ENCODE data around the gene ARID5B. TPM values are rescaled to one million over a fixed set of nuclear protein-coding genes. Genes with fewer than 3 reads are reported as not detected.
"Not testable (repeated sequence)": the region's sequence is repeated elsewhere in the genome, so short reads cannot be mapped to it uniquely, and the experiment has no call there.

The ARID5B gene
- total RNA-seq, 1 experiment from 2014 or later: 16.9 TPM

DNA sequence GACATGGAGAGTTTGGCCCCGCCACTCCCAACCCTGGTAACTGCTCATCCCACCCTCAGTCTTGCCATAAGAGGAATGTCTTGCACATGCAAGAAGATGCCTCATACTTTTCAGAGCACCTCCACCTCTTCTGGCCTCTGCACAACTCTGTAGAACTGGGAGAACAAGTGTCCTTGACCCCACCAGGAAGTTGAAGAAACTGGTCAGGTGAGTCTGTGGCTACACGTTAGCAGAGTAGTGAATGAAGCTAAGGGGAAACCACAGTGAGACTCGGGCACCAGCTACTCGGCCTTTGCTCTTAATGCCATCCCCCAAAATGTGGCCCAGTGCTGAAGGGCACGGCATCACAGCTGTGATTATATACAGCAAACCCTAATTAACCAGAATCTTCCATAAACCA, 110.1 kb downstream of the ARID5B start:
- peak; percentile 64 for DNase-seq (ENCODE audit: low spot score)

DNA sequence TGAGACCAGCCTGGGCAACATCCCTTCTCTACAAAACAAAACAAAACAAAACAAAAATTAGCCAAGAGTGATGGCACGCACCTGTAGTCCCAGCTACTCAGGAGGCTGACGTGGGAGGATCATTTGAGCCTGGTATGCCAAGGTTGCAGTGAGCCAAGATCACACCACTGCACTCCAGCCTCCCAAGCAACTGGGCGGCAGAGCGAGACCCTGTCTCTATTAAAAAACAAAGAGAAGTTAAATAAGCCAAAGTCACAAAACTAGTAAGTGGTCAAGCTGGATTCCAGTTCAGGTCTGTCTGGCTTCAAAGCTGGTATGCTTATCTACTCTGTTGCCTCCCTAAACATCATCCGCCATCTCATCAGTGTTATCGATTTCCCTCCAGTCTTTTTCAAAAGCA, 110.8 kb downstream of the ARID5B start:
- no peak for DNase-seq (ENCODE audit: low spot score)

DNA sequence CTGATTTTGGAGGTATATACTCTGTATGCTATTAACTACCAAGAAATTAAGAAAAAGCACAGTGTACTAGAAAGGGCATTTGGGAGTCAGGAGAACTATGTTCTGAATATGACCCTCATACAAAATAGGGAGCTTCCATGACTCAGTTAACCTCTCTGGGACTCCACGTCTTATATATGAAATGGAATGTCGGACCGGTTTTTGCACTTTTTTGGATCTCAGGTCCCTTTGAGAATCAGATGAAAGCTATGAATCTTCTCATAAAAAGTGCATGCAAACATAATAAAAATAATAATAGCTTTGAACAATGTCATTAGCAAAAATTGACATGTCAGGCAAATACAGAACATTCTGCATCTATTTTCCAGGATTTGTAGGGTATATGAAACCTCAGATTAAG, 113.0 kb downstream of the ARID5B start:
- no peak for DNase-seq (ENCODE audit: low spot score)

DNA sequence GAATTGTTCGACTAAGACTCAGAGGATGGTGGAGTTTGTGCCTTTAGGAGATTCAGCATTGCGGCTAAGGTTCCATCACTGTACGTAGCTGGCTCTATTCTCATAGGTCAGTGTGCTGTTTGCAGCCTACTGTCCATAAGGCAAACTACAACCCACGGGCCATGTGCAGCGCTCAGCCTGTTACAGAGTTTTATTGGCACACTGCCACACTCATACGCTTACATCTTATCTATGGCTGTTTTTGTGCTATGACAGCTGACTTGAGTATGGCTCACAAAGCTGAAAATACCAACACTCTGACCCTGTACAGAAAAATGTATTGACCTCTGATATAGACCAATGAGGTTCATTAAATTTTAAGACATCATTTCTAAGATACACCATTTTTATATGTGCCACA, 114.5 kb downstream of the ARID5B start:
- DNase-seq (ENCODE audit: low spot score): no peak

DNA sequence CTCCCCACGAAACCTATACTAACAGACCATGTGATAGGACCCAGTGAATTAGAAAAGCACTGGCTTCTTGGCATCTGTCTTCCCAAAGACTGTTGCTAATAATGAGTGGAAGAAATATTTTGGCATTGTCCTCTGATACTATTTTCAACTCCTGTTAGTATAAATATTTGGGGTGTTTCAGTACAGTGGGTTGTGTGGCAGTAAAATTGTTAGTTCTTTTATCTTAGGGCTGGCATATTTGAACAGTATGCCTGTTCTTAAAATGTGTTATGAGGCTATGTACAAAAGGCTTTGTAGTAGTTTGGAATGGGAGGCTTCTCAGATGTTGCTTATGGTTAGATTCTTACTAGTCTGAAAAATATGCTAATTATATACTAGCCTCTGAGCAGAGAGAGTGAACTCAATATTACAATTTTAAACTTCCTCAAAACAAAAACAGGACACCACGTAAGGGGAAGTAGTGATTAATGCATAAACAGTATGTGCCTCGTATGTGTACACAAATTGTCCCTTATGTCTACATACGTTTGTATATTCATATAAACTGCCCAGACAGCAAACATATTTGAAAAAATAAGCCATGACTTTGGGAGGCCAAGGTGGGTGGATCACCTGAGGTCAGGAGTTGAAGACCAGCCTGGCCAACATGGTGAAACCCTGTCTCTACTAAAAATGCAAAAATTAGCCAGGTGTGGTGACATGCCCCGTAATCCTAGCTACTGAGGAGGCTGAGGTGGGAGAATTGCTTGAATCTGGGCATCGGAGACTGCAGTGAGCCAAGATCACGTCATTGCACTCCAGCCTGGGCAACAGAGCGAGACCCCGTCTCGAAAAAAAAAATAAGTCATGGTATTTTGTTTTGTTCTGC, 115.4 kb downstream of the ARID5B start:
- no peak for DNase-seq (ENCODE audit: low spot score)

DNA sequence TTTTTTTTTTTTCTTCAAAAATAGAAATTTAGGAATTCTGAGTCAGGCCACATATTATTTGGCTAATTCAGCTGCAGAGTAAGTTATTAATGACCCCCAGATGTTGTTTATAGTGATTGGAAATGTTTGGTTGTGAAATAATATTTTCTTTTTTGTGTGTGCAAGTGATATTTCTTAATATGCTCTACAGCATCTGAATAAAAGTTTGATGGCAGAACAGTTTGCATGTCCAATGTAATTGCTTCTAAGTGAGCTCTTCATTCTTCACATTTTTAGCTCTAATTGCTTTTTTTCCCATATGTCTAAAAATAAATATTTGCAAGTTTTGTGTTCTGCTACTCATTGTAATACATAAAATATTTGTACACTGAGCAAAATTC, 116.0 kb downstream of the ARID5B start:
- DNase-seq (ENCODE audit: low spot score): no peak

DNA sequence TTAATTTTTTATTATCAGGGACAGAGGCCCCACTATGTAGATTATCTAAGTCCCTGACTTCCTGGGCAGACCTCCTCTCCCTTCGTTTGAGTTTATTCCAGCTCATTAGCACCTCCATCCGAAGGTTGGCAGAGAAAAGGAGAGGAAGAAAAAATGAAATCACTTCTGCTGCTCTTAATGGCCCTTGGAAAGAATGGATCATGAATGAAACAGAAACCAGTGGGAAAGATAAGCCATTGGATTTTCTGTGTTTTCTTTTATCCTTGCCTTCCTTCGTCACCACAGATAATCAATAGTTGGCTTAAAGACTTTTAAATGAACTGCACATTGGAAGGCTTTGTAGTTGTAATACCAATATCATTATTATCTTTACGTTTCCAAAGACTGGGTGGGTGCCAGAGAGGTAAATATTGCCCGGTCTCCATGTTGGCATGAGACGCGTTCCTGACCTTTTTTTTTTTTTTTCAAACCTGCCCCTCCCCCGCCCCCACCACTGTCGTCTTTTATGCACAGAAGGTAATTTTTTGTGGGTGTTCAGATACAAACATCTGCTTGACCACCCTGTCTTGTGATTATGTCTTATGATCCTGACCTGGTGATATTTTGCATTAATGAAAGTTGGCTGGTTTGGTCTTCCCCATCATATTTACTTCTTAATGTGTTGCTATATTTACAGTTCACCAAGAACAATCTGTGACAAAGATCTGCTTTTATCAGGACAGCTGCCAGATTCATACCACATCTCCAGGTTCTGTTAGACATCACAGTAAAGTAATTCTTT, 116.8 kb downstream of the ARID5B start:
- no peak for DNase-seq (ENCODE audit: low spot score)

DNA sequence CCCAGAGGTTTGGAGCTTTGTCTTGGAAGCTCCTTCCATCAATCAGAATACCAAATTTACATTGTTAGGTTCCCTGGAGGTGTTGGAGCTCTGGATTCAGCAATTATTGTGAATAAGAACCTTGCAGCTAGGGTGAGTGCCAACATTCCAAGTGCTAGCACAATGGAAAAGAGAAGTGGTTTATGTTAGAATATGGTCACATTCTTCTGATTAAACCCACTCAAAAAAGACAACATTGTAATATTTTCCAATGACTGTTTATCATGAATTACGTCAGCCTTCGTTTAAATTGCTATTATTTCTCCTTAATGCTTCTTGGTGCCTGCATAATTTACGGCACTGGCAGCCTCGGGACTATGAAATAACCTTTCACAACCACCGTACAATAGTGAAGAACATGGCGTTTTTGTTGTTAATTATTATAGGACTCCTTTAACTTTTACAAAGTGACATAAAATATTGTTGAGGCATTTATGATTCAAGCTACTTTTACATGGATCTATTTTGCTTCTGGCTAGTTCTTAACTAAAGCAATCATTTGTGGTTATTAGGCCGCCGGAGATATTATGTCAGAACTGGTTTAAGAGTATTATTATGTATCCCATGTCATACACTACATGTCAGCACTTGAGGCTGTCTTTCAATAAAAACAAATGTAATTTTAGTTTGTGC, 117.7 kb downstream of the ARID5B start:
- DNase-seq (ENCODE audit: low spot score): no peak

DNA sequence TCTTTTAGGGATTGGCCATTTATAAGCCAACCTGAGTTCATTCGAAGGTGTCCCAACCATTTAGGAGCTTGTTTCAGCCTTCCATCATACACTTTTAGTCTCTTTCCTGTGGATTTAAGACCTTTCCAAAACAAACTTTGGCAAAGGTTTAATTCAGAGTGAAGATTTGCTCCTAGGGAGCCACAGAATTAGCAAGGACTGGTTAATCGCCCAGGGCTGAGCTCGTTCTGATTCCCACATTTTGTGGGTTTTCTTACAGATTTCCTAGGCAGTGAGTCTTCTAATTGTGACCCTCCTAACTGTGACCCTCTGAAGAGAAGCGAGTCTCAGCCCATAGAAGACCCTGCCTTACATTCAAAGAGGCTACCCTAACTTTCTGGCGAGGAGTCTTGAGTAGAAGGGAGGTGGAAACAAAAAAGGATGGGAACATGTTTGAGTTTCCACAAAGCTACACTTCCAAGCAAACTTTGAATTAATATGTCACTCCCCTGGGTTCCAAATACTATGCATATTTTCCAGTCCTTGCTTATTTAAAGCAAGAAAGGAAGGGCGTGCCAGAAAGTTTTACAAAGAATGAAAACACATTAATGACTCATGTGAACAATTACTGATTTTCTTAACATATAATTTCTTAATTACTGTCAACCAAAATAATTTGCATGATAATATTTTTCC, 118.3 kb downstream of the ARID5B start:
- no peak for DNase-seq (ENCODE audit: low spot score)

- DNase-seq (ENCODE audit: low spot score): no peak
Observed at GRCh38 chr10:62021128-62021665, 119.7 kb downstream of the ARID5B start.

- DNase-seq (ENCODE audit: low spot score): no peak
Observed at GRCh38 chr10:62021978-62022802, 120.7 kb downstream of the ARID5B start.

- DNase-seq (ENCODE audit: low spot score): no peak
Observed at GRCh38 chr10:62022830-62023229, 121.3 kb downstream of the ARID5B start.

DNA sequence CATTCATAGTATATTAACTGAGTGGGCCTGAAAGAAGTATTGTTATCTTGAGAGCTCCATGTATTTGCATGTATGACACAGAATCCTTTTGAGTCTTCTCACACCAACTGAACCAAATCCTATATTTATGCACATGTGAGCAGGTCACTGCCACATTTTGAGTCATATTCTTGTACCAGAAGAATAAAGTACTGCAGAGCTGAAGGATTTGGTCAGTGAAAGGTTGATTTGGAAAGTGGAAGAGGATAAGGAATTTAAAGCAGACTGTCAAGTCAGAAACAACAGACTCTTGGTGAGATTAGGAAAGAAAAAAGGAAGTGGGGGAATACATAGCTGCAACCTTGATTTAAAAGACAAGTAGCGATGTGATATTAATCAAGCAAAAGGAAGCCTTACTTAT, 121.8 kb downstream of the ARID5B start:
- no peak for DNase-seq (ENCODE audit: low spot score)

DNA sequence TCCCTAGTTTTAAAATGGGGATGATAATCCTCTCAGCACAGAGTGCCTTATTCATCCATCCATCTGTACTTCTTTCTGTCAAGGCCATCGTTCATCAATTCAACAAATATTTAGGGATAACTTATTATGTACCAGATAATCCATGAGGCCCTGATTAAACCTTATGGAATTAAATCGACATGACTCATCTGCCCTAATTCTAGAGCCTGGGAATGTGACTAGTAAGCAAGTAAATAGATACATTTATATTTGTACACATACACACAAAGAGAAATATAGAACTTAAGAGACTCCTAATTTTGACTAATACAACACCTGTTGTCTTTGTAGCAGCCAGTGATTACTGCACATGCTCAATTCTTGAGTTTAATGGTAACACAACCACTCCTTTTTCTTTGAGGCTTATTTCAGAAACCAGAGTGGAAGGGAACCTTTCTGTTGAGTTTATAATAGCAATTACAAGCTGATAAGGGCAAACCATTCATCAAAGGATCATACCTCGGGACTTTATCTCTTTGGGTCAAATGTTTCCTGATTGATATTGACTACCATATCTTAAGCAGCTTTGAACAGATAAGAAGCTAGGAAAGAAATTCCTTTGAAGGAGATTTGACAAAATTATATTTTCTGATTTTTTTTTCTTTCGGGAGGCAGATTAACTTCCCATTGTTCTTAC, 122.7 kb downstream of the ARID5B start:
- no peak for DNase-seq (ENCODE audit: low spot score)

DNA sequence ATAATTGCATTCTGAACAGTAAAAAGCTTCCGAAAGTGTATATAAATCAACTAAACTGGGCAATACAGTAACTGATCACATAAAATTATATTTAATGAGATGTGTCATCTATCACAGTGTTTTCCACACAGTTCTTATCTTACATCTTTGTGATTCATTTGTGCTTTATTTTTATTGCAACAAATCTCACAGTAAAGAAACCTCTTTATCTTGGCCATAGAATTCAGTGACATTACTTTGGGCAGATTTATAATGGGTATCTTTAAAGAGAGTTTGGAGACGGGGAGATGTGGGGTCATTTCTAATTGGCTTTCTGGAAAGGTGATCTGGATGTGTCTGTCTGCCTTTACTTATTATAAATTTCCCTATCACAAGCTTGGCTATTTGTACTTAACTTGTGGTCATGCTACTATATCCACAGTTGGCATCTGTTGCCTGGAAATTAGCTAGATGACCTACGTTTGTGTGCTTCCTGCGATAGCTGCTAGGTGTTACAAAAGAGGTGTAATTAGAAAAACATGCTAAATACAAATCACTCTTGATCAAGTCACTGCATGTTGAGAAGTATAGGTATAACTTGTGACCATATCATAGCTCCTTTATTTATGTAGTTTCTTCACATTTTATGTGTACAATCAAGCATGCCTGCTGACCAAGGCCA, 123.8 kb downstream of the ARID5B start:
- DNase-seq (ENCODE audit: low spot score): peak; percentile 39

DNA sequence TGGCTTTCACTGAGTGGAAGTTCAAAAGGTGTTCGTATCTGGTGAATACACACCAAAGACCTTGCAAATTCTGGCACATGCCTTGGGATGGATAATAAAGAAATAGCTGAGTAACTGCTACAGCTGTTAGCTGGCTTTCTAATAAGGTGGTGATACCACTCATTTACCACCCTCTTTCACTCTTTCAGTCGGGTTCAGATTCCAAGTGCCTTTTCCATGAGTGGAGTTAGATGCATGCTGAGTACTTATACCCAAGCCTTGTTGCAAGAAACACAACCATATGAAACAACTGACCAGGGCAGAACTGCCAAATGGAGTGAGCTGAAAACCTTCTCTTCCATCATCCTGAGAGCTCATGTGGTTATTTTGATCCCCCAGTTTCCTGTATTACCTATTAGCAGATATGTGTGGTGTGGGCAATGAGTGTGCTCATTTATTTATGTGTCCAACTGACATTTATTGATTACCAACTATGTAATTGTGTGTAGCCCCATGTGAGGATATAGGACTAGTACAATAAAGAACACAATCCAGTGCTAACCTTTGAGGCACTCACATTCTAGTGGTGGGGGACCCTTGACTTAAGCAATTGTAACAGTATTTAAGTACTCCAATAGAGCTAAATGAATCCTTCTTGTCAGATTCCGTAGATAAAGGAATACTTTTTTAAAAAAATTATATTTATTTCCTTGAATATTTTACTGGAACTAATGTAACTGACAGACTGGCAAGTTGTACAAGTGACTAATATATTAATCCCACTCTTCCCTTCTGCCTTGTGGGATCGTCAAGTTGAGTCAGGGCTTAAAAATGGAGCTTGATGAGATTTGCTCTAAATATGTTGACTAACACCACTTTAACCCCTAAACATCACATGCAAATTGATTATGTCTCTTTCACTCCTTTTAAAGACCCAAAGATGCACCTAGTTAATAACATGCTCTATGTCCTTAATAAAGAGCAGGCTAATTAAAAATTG, 124.7 kb downstream of the ARID5B start:
- DNase-seq (ENCODE audit: low spot score): no peak

- DNase-seq (ENCODE audit: low spot score): no peak
Observed at GRCh38 chr10:62027841-62028501, 126.5 kb downstream of the ARID5B start.

GRCh38 chr10:62028502-62028842, 127.0 kb downstream of the ARID5B start:
- DNase-seq (ENCODE audit: low spot score): not testable (repeated sequence)

Data from HT-29 (cell line).